ENCODE measurements around the gene ABCB11. TPM values are rescaled to one million over a fixed set of nuclear protein-coding genes. Genes with fewer than 3 reads are reported as not detected.

ABCB11 gene
- total and polyA plus RNA-seq, 2 of the 4 experiments (the other 2 are of a cell fraction), result not detected

DNA sequence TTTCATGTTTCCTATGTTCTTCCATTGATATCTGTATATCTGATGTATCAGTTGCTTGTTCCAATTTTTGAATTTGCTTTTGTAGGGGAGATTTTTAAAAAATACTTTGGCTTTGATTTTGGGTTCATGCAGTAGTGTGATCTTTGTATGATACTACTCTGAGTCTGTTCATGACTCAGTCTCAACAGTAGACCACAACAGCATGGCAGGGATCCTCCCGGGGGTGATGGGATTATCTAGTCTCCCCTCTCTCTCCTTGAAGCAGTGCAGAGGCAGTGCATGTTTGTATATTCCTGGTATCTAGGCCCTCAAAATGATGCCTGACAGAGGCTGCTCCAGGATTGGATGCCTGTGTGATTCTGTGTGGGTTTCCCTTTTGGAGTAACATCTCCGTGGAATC, 74.7 kb downstream of the ABCB11 start:
- in situ Hi-C loops (cut with MboI; ENCODE audit: low sequenced_read_pairs) (no loop called here), intact Hi-C loops (cut with micrococcal nuclease) (no loop called here), dilution Hi-C loops (cut with HindIII; ENCODE audit: low sequenced_read_pairs, unreplicated experiment) (no loop called here)
- Histone ChIP-seq H3K4ac (ENCODE audit: low read depth, low read length) (no peak overlapping the region), H4K91ac (ENCODE audit: insufficient read depth, low read depth, low read length) (no peak overlapping the region), H3K9me3 (ENCODE audit: control insufficient read depth, insufficient read depth, low read length) (no peaks in the 10 kb centered on the region), H2BK20ac (ENCODE audit: low read depth, low read length) (no peak overlapping the region), H3K4me1 (ENCODE audit: control insufficient read depth, insufficient read depth, low read length) (no peaks in the 10 kb centered on the region), H3K14ac (replicated peaks; ENCODE audit: low read depth, low read length) (no peak overlapping the region), H2BK120ac (ENCODE audit: low read depth, low read length) (no peak overlapping the region), H3K4me2 (ENCODE audit: low read depth, low read length) (no peak overlapping the region), H2BK15ac (ENCODE audit: low read depth, low read length) (no peak overlapping the region), H3K56ac (ENCODE audit: extremely low read depth, insufficient read depth, low read length) (no peak overlapping the region), H2AK9ac (replicated peaks; ENCODE audit: low read depth, low read length, poor library complexity) (no peak overlapping the region), H4K8ac (ENCODE audit: low read depth in 2 of 2, low read length in 2 of 2) (no peak overlapping the region), H4K5ac (ENCODE audit: low read depth, low read length) (no peak overlapping the region), H2AK5ac (ENCODE audit: low read depth, low read length) (no peak overlapping the region), H2AFZ (replicated peaks; ENCODE audit: low read length, poor library complexity) (no peak overlapping the region), H3K4me3 (ENCODE audit: insufficient read depth, low read depth, low read length) (no peak overlapping the region), H3K23ac (ENCODE audit: low read depth, low read length) (no peak overlapping the region), H3K27ac (ENCODE audit: insufficient read depth, low read length) (no peak overlapping the region), H4K20me1 (ENCODE audit: insufficient read depth, low read length) (no peaks in the 10 kb centered on the region), H2BK5ac (ENCODE audit: low read depth, low read length, poor library complexity, severe bottlenecking) (no peak overlapping the region), H3K18ac (ENCODE audit: low read depth, low read length) (no peak overlapping the region), H3K9ac (ENCODE audit: low read depth, low read length) (no peak overlapping the region), H3K79me1 (ENCODE audit: low read depth in 1 of 2, low read length in 2 of 2) (no peaks in the 10 kb centered on the region), H3K36me3 (ENCODE audit: control insufficient read depth, insufficient read depth, low read length) (no peaks in the 10 kb centered on the region), H3K9me1 (ENCODE audit: insufficient read depth, low read length) (no peaks in the 10 kb centered on the region), H3K27me3 (ENCODE audit: control insufficient read depth, insufficient read depth, low read length) (no peaks in the 10 kb centered on the region)
- TF ChIP-seq RFX5 (IDR thresholded peaks at IDR 0.05; ENCODE audit: low read depth, low read length) (no peak), BHLHE40 (IDR thresholded peaks at IDR 0.05; ENCODE audit: low read depth, low read length) (no peak), POLR2A (IDR thresholded peaks at IDR 0.05; ENCODE audit: low read depth, low read length) (no peak)
- TF ChIP-seq, protein P1, sequence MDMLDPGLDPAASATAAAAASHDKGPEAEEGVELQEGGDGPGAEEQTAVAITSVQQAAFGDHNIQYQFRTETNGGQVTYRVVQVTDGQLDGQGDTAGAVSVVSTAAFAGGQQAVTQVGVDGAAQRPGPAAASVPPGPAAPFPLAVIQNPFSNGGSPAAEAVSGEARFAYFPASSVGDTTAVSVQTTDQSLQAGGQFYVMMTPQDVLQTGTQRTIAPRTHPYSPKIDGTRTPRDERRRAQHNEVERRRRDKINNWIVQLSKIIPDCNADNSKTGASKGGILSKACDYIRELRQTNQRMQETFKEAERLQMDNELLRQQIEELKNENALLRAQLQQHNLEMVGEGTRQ (IDR thresholded peaks at IDR 0.05; ENCODE audit: low read depth, low read length), result no peak
- POLR2A ChIA-PET (ENCODE audit: unreplicated experiment), result no interaction called here
- ATAC-seq (ENCODE audit: low read depth), result no peak
- WGBS, 2 experiments (ENCODE audit: extremely low coverage in 2 of 2, insufficient read length in 1 of 2), result no CpG with 5 or more reads among the region's 2 CpGs
- CTCF ChIA-PET, result no interaction called here
- BruUV-seq (replicated peaks), result no TSS peak
- DNase-seq, result no peak

Data from IMR-90 (cell line).